ENCODE data around the gene SH2D3C.

The SH2D3C gene

GRCh38 chr9:127711226-127711701 is 67.2 kb downstream of the SH2D3C start:
- DNase-seq: no peak
- intact Hi-C loops (cut with DNase I): no loop called here

- no peak for DNase-seq
- intact Hi-C loops (cut with DNase I): no loop called here
These were observed 68.2 kb downstream of the SH2D3C start for GRCh38 chr9:127710204-127710783.

- intact Hi-C loops (cut with DNase I): no loop called here
- DNase-seq: no peak
These were observed 69.4 kb downstream of the SH2D3C start for GRCh38 chr9:127708952-127709587.

DNA sequence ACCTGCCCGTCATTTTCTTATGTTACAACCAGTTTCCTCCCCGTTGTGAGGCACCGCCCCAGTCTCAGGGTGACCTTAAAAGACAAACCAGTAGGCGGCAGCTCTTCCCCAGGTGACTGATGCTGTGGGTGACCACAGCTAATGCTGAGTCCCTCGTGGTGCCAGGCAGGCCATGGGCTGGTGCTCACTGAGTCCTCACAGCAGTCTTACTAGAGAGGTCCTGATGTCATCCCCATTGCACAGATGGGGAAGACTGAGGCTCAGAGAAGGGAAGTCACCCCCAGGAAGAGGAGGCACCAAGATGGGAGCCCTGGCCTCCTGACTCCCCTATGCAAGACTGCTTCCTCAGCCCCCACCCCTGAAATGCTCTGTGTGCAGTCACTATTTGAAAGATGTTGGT is 70.7 kb downstream of the SH2D3C start:
- intact Hi-C loops (cut with DNase I): no loop called here
- DNase-seq: no peak

- DNase-seq: peak in 1 of 10 donors; percentile 47
- intact Hi-C loops (cut with DNase I): no loop called here
These were observed 71.6 kb downstream of the SH2D3C start, which contains the start of gene CFAP157 for GRCh38 chr9:127706836-127707241. TSS of gene CFAP157 (plus strand) at chr9:127706988. CDS start at chr9:127707032, 44 bp downstream.

DNA sequence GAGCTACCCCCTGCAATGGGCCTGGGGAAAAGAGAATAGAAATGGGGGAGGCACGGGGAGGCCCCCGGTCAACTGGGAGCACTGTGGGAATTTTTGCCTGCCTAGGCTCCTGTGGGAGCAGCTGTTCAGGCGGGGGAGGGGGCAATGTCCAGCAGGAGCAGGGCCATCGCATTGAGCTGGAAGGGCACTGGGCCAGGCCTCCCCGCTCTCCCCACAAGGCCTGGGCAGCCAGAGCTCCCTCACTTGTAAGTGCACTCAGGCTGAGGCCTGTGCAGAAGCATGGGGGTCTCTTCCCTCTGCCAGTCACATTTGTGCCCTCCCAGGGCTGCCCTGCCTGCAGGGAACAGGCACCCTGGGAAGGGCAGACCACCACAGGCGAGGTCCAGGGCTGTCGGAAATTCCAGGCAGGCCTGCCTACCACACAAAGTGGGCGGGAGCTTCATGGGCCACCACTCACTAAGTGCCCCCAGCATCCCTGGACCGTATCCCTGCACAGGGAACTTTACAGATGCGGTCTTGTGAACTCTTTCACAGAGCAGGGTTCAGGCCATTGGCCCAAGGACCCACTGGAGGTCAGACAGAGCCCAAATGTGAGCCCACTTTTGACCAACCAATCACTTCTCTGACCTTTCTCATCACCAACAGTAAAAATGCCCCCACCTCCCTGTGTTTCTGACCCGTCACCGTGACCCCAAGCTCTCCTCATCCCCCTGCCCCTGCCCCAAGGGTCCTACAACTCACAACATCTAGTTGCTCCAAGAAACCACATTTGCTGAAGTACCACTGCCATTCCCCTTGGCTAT is 72.7 kb downstream of the SH2D3C start:
- DNase-seq: peak in 1 of 10 donors; percentile 39

DNA sequence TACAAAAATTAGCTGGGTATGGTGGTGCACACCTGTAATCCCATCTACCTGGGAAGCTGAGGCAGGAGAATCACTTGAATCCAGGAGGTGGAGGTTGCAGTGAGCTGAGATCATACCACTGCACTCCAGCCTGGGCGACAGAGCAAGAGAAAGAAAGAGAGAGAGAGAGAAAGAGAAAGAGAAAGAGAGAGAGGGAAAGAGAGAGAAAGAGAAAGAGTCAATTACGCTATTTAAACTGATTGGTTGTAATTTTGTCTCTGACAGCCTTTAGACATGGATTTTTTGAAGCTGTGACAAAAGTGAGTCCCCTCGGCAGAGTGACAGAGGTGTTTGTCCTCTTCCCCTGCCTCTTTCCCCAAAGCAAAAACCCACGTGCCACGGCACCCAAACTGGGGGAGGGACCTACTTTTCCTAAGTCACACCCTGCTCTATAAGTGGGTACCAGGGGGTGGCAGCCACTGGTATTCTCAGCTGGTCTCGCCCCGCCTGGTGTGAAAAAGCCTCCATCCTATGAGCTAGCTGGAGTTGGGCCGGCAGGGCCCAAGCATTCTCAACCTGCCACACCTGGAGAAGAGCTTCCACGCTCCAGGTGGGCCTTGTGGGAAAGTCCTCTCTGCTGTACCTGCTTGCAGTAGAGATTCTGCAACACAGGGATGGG is 75.0 kb downstream of the SH2D3C start:
- DNase-seq: peak in 5 of 10 donors; percentile 39 to 91 (median 79)
- intact Hi-C loops (cut with DNase I): no loop called here

More for the DNA sequence above, 72.7 kb downstream of the SH2D3C start:
- intact Hi-C loops (cut with DNase I): no loop called here

DNA sequence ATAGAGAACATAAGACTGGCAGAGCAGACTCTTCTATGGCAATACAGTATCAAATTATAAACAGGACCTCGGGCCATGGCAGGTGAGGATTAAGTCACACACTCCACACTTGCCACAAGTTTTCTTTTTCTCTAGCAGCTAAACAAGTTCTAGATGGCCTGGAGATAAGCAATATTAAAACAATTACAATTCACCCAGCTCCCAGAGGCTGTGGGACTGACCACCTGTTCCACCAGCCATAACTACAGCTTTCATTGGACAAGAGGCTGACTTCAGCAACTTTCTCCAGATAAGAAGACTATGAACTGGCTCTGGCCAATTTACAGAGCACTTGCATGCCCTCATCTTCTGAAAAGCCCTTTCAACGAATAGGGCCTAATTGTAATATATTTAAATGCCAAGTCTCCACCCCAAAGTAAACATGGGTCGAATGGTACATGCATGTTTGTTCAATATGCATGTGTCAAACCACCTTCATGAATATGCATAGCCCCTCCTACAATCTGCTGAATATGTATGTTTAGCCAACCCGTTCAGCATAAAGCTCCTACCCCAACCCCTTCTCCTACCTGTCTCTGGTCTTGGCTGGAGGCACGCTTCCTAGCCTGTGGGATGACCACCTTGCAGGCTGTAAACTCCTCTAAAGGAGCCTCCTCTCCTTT is 77.7 kb downstream of the SH2D3C start:
- intact Hi-C loops (cut with DNase I): no loop called here

DNA sequence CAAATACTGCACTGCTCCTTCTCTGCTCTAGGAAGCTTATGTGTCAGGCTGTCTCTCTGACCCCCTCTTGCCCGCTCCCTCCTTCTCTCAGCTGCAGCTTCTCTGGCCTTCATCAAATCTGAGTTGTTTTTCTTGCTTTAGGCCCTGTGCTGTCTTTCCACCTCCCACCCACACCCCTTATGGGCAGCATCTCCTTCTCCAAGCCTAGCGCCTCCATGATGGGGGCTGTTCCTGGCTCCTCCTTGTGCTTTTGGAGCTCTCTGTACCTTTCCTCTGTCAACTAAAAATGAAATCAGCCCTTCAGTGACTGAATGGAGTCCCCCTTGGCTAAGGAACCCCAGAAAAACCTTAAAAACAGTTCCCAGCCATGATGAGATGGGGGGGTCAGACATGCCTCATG is 78.3 kb downstream of the SH2D3C start:
- peak in 8 of 10 donors; percentile 47 to 93 (median 66) for DNase-seq
- intact Hi-C loops (cut with DNase I): no loop called here

More for the DNA sequence above, 77.7 kb downstream of the SH2D3C start:
- DNase-seq: no peak

DNA sequence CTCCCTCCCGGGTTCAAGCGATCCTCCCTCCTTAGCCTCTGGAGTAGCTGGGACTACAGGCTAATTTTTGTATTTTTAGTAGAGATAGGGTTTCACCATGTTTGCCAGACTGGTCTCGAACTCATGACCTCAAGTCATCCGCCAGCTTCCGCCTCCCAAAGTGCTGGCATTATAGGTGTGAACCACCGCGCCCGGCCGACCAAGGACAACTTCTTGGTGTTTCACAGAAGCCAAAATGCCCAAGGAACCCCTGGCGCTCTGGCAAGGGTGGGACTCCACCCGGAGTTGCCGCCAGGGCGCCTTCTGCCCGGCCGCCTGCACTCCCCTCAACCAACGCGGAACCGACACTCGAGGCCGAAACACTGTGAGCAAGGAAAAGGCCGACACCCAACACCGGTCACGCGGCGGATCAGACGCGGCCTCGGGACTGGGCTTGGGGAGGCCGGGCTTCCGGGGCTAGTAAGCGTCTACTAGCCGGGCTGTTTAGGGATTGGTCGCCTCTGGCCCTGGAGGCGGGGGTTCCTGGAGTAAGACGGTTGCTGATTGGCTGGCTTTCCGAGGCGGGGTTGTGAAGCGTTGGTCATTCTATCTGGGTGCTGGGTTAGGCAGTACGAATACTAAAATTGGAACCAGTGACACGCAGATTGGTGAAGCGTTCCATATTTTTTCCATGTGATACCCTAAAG is 79.3 kb downstream of the SH2D3C start:
- DNase-seq: peak; percentile 95 to 100 (median 98)
- intact Hi-C loops (cut with DNase I): no loop called here

- DNase-seq: no peak
- intact Hi-C loops (cut with DNase I): no loop called here
These were observed 80.1 kb downstream of the SH2D3C start for GRCh38 chr9:127698386-127698785.

DNA sequence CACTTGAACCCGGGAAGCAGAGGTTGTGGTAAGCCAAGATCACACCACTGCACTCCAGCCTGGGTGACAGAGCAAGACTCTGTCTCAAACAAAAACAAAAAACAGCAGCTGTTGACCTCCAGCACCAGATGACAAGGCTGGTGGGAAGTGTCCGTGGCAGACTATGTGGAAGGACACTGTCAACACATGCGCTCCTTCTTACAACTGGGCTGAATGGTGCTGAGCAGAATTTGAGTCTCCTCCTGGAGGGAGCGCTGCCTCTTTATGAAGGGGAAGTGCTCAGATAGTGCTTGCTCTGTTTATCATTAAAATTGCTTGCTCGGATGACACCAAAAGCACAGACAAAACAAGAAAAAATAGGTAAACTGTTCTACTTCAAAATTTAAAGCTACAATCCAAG is 80.9 kb downstream of the SH2D3C start:
- DNase-seq: no peak
- intact Hi-C loops (cut with DNase I): no loop called here

- no peak for DNase-seq
These were observed 83.4 kb downstream of the SH2D3C start for GRCh38 chr9:127694890-127695720.

GRCh38 chr9:127693697-127694096 is 84.8 kb downstream of the SH2D3C start:
- no peak for DNase-seq
- intact Hi-C loops (cut with DNase I): no loop called here

More at GRCh38 chr9:127694890-127695720, 83.4 kb downstream of the SH2D3C start:
- intact Hi-C loops (cut with DNase I): no loop called here

GRCh38 chr9:127693143-127693542 is 85.3 kb downstream of the SH2D3C start:
- intact Hi-C loops (cut with DNase I): no loop called here
- DNase-seq: peak in 5 of 10 donors; percentile 47 to 91 (median 64)

DNA sequence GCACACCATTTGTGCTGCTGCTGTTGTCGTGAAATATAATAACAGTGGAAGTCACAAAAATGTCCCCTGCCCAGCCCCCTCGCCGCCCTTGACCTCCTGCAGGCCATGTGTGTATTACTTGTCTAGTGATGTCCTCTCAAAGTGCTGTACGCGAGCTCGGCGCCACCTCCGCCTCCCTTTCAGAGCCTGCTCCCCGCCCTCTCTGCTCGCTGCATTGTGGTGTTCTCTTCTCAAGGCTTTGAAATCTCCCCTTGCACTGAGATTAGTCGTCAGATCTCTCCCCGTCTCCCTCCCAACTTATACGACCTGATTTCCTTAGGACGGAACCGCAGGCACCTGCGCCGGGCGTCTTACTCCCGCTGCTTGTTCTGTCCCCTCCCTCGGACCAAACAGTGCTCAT is 86.4 kb downstream of the SH2D3C start:
- DNase-seq: peak in 1 of 10 donors; percentile 66
- intact Hi-C loops (cut with DNase I): no loop called here

DNA sequence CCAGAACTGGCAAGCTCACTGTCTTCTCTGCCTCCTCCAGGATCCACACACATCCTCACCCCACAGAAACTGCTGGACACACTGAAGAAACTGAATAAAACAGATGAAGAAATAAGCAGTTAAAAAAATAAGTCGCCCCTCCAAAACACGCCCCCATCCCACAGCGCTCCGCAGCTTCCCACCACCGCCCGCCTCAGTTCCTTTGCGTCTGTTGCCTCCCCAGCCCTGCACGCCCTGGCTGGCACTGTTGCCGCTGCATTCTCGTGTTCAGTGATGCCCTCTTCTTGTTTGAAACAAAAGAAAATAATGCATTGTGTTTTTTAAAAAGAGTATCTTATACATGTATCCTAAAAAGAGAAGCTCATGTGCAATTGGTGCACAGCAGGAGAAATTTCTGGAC is 87.7 kb downstream of the SH2D3C start:
- intact Hi-C loops (cut with DNase I): no loop called here
- DNase-seq: peak in 1 of 10 donors; percentile 76

GRCh38 chr9:127689329-127690000 is 89.0 kb downstream of the SH2D3C start:
- no peak for DNase-seq
- intact Hi-C loops (cut with DNase I): no loop called here

Data from posterior cingulate gyrus (tissue), 11 donors.